ENCODE data around the gene NCKAP1. TPM values are rescaled to one million over a fixed set of nuclear protein-coding genes. Genes with fewer than 3 reads are reported as not detected.

NCKAP1 gene
- total and polyA plus RNA-seq, 2 of the 4 experiments (the other 2 are of a cell fraction): 91.1 to 160 TPM

DNA sequence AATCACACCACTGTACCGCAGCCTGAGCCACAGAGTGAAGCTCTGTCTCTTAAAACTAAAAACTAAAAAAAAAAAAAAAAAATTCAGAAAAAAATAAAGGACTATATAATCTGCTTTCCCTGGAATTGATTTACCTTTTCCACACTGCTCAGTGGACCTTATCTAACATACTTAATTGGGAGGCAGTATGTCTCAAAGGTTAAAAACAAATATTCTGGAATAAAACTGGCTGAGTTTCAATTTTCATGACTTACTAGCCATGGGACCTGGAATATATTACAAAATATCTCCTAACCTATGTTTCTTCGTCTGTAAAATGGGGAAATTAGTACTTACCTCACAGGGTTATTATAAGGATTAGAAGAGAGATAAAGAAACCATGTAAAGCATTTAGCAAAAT lies 11.8 kb downstream of the NCKAP1 start:
- no peak overlapping the region; a peak in 1 of 4 replicates for H4K8ac ChIP-seq (ENCODE audit: low read depth in 2 of 2, low read length in 2 of 2)
- no TSS peak for BruUV-seq (replicated peaks)
- no peaks in the 10 kb centered on the region for H3K9me3 ChIP-seq (ENCODE audit: control insufficient read depth, insufficient read depth, low read length)
- intact Hi-C loops (cut with micrococcal nuclease) (no loop called here), dilution Hi-C loops (cut with HindIII; ENCODE audit: low sequenced_read_pairs, unreplicated experiment) (no loop called here), in situ Hi-C loops (cut with MboI; ENCODE audit: low sequenced_read_pairs) (no loop called here)
- H3K27me3 ChIP-seq (ENCODE audit: control insufficient read depth, insufficient read depth, low read length): no peaks in the 10 kb centered on the region
- no peak overlapping the region for H3K27ac ChIP-seq (ENCODE audit: insufficient read depth, low read length)
- ChIA-PET CTCF (no interaction called here), POLR2A (ENCODE audit: unreplicated experiment) (no interaction called here)
- no peak overlapping the region; the same call in 1 of the 2 replicates for H3K14ac ChIP-seq (replicated peaks; ENCODE audit: low read depth, low read length)
- H3K79me1 ChIP-seq (ENCODE audit: low read depth in 1 of 2, low read length in 2 of 2): peaks cover 3 to 30% of the 10 kb centered on the region in 2 experiments
- H3K9me1 ChIP-seq (ENCODE audit: insufficient read depth, low read length): peaks cover 3% of the 10 kb centered on the region
- H2BK5ac ChIP-seq (ENCODE audit: low read depth, low read length, poor library complexity, severe bottlenecking): no peak overlapping the region
- H3K4ac ChIP-seq (ENCODE audit: low read depth, low read length): no peak overlapping the region
- no peak overlapping the region for H3K56ac ChIP-seq (ENCODE audit: extremely low read depth, insufficient read depth, low read length)
- no peak overlapping the region for H4K5ac ChIP-seq (ENCODE audit: low read depth, low read length)
- peaks cover 1% of the 10 kb centered on the region; the same call in 1 of the 2 replicates for H3K36me3 ChIP-seq (ENCODE audit: control insufficient read depth, insufficient read depth, low read length)
- no peak overlapping the region for H2AK5ac ChIP-seq (ENCODE audit: low read depth, low read length)
- no peak overlapping the region for H4K91ac ChIP-seq (ENCODE audit: insufficient read depth, low read depth, low read length)
- H3K9ac ChIP-seq (ENCODE audit: low read depth, low read length): no peak overlapping the region
- ATAC-seq (ENCODE audit: low read depth): no peak
- no peak overlapping the region for H3K4me3 ChIP-seq (ENCODE audit: insufficient read depth, low read depth, low read length)
- no peak overlapping the region for H3K23ac ChIP-seq (ENCODE audit: low read depth, low read length)
- H3K4me2 ChIP-seq (ENCODE audit: low read depth, low read length): no peak overlapping the region
- TF ChIP-seq RAD21 (IDR thresholded peaks at IDR 0.05; ENCODE audit: low read length): no peak
- TF ChIP-seq RFX5 (IDR thresholded peaks at IDR 0.05; ENCODE audit: low read depth, low read length): no peak
- TF ChIP-seq CHD1 (IDR thresholded peaks at IDR 0.05; ENCODE audit: low read depth, low read length): no peak
- TF ChIP-seq BHLHE40 (IDR thresholded peaks at IDR 0.05; ENCODE audit: low read depth, low read length): no peak
- TF ChIP-seq NFE2L2 (IDR thresholded peaks at IDR 0.05; ENCODE audit: low read depth, low read length): no peak
- no peak overlapping the region for H2AK9ac ChIP-seq (replicated peaks; ENCODE audit: low read depth, low read length, poor library complexity)
- H3K4me1 ChIP-seq (ENCODE audit: control insufficient read depth, insufficient read depth, low read length): peaks cover 6% of the 10 kb centered on the region
- H4K20me1 ChIP-seq (ENCODE audit: insufficient read depth, low read length): peaks cover 69% of the 10 kb centered on the region
- H2BK120ac ChIP-seq (ENCODE audit: low read depth, low read length): no peak overlapping the region
- DNase-seq: no peak
- H3K18ac ChIP-seq (ENCODE audit: low read depth, low read length): no peak overlapping the region
- no peak overlapping the region for H2BK15ac ChIP-seq (ENCODE audit: low read depth, low read length)
- no CpG with 5 or more reads among the region's 2 CpGs for WGBS, 2 experiments (ENCODE audit: extremely low coverage in 2 of 2, insufficient read length in 1 of 2)
- H2BK20ac ChIP-seq (ENCODE audit: low read depth, low read length): no peak overlapping the region
- no peak overlapping the region for H2AFZ ChIP-seq (replicated peaks; ENCODE audit: low read length, poor library complexity)
